HG03457 (cell line): ENCODE data around the gene HTR7.
"Not testable (repeated sequence)": the region's sequence is repeated elsewhere in the genome, so short reads cannot be mapped to it uniquely, and the experiment has no call there.

Source experiments
- ATAC-seq: cut with Tn5 transposase; IDR thresholded peaks from one replicate; pipeline ENCODE4 v1.9.1; 2021; ENCODE audit warnings: moderate number of reproducible peaks; ENCODE audit not compliant: unreplicated experiment

HTR7 gene

GRCh38 chr10:90857635-90858460, at the start of gene HTR7:
Gene HTR7 (minus strand): TSS chr10:90858039. CDS start chr10:90857671, 368 bp downstream.
- ATAC-seq, result peak; percentile 57

- ATAC-seq, result no peak
Observed at GRCh38 chr10:90906596-90906995, 48.8 kb upstream of the HTR7 start.

GRCh38 chr10:90905925-90906324, 48.1 kb upstream of the HTR7 start:
- no peak for ATAC-seq

GRCh38 chr10:90896916-90897315, 39.1 kb upstream of the HTR7 start:
- not testable (repeated sequence) for ATAC-seq

GRCh38 chr10:90893190-90893589, 35.4 kb upstream of the HTR7 start:
- ATAC-seq, result no peak

- no peak for ATAC-seq
Observed at GRCh38 chr10:90890347-90890746, 32.5 kb upstream of the HTR7 start.

GRCh38 chr10:90889636-90890035, 31.8 kb upstream of the HTR7 start:
- no peak for ATAC-seq

GRCh38 chr10:90888387-90888786, 30.5 kb upstream of the HTR7 start:
- ATAC-seq, result no peak

- no peak for ATAC-seq
Observed at GRCh38 chr10:90887555-90887954, 29.7 kb upstream of the HTR7 start.

- ATAC-seq, result no peak
Observed at GRCh38 chr10:90885176-90885575, 27.3 kb upstream of the HTR7 start.

- no peak for ATAC-seq
Observed at GRCh38 chr10:90884431-90884830, 26.6 kb upstream of the HTR7 start.

GRCh38 chr10:90880059-90880719, 22.4 kb upstream of the HTR7 start:
- ATAC-seq, result not testable (repeated sequence)

GRCh38 chr10:90879062-90879461, 21.2 kb upstream of the HTR7 start:
- ATAC-seq, result no peak

- no peak for ATAC-seq
Observed at GRCh38 chr10:90872648-90873020, 14.8 kb upstream of the HTR7 start.

- ATAC-seq, result peak; percentile 94
Observed at GRCh38 chr10:90871766-90872647, 14.2 kb upstream of the HTR7 start, which contains the start of gene RPP30. Gene RPP30 (plus strand): TSS chr10:90871974. CDS start chr10:90871987, 13 bp downstream.

- peak; percentile 12 for ATAC-seq
Observed at GRCh38 chr10:90871279-90871765, 13.5 kb upstream of the HTR7 start.

GRCh38 chr10:90866050-90866598, 8.3 kb upstream of the HTR7 start:
- no peak for ATAC-seq

- ATAC-seq, result no peak
Observed at GRCh38 chr10:90865401-90865800, 7.6 kb upstream of the HTR7 start.

- no peak for ATAC-seq
Observed at GRCh38 chr10:90862908-90863514, 5.2 kb upstream of the HTR7 start.

- ATAC-seq, result no peak
Observed at GRCh38 chr10:90860790-90861189, 3.0 kb upstream of the HTR7 start.
